K562 (cell line): ENCODE measurements around the gene MDK. TPM values are rescaled to one million over a fixed set of nuclear protein-coding genes. Genes with fewer than 3 reads are reported as not detected.

Experiments used
- ATAC-seq: fragments of 200-7000 bp; cut with Tn5 transposase; 3 replicates; pipeline ENCODE4 v1.9.1; 2020; ENCODE audit warnings: moderate library complexity
- BruUV-seq: library from RNA; stranded (reverse); fragments of 400-500 nt; replicated peaks from 2 replicates; lab custom pipeline; 2021; lab: Mats Ljungman, UMichigan
- CTCF ChIA-PET: fragments of 300-600 bp; formaldehyde crosslinking; extraction: SDS; loops from one replicate; lab custom pipeline; 2021; ENCODE audit warnings: low intra/inter-chr PET ratio; lab: Yijun Ruan, JAX
- POLR2A ChIA-PET: fragments of 300-600, 350-650 bp; sonication (Branson Sonifier 250); formaldehyde crosslinking; extraction: SDS; loops from one replicate; lab custom pipeline; 2021; ENCODE audit warnings: antibody characterized with exemption, inconsistent platforms; lab: Yijun Ruan, JAX
- DNase-seq, 4 experiments: peaks; one replicate each; pipeline versions ENCODE4 v3.0.0 to v3.0.0-alpha.2; 2011 to 2018; ENCODE audit warnings: low spot score in 3 of 4, mixed read lengths in 3 of 4; ENCODE audit errors: extremely low read depth in 1 of 4
- FAIRE-seq: peaks from 2 replicates; lab custom pipeline; 2011; peaks lifted over from hg19 to GRCh38; lab: Jason Lieb, UNC
- H2AFZ ChIP-seq: 2 replicates; pipeline ENCODE4 v1.6.0; 2011; ENCODE audit warnings: low read depth, low read length, control low read depth, inconsistent platforms
- H3K27ac ChIP-seq: fragments of 200-600 bp; 3 replicates; pipeline ENCODE4 v1.8.0; 2011; ENCODE audit warnings: low read depth, mild to moderate bottlenecking, control low read depth, inconsistent platforms, low read length, moderate library complexity, mixed read lengths; ENCODE audit errors: extremely low read depth
- H3K27me3 ChIP-seq, 2 experiments: fragments of 300-600 bp in 1 of 2; 2 replicates in 1 of 2; 3 replicates in 1 of 2; pipeline versions ENCODE4 v1.6.0 to v1.8.0; 2011; ENCODE audit warnings: inconsistent platforms in 2 of 2, low read length in 2 of 2, mild to moderate bottlenecking in 1 of 2, mixed read lengths in 1 of 2, moderate library complexity in 1 of 2; ENCODE audit not compliant: control insufficient read depth in 2 of 2, insufficient read depth in 2 of 2
- H3K36me3 ChIP-seq: fragments of 300-600 bp; 3 replicates; pipeline ENCODE4 v1.8.0; 2011; ENCODE audit warnings: mild to moderate bottlenecking, low read length, inconsistent platforms; ENCODE audit not compliant: control insufficient read depth, insufficient read depth
- H3K4me1 ChIP-seq, 2 experiments: fragments of 200-600 bp in 1 of 2; replicated peaks in 1 of 2; 2 replicates in 1 of 2; 3 replicates in 1 of 2; pipeline versions ENCODE4 v1.5.1 to v1.8.0; 2011; ENCODE audit warnings: inconsistent platforms in 2 of 2, low read length in 2 of 2, mild to moderate bottlenecking in 1 of 2, mixed read lengths in 1 of 2, moderate library complexity in 1 of 2; ENCODE audit not compliant: control insufficient read depth in 2 of 2, insufficient read depth in 2 of 2
- H3K4me2 ChIP-seq: 2 replicates; pipeline ENCODE4 v1.6.1; 2011; ENCODE audit warnings: low read length, control low read depth, inconsistent platforms, mixed read lengths; ENCODE audit not compliant: insufficient read depth
- H3K4me3 ChIP-seq: fragments of 200-600 bp; sonication (generic), shearing (Covaris generic); 2 replicates; pipeline ENCODE4 v1.5.1; 2016; ENCODE audit warnings: control low read depth, inconsistent platforms
- H3K79me2 ChIP-seq: fragments of 200-600 bp; 3 replicates; pipeline ENCODE4 v1.8.0; 2011; ENCODE audit warnings: low read length, inconsistent platforms; ENCODE audit not compliant: control insufficient read depth, insufficient read depth
- H3K9ac ChIP-seq, 2 experiments: 2 replicates each; pipeline versions ENCODE4 v1.6.0 to v1.6.1; 2011; ENCODE audit warnings: low read depth in 2 of 2, low read length in 2 of 2, control low read depth in 1 of 2, inconsistent platforms in 1 of 2, mild to moderate bottlenecking in 1 of 2, mixed read lengths in 1 of 2; ENCODE audit not compliant: insufficient read depth in 1 of 2
- H3K9me1 ChIP-seq: one replicate; pipeline ENCODE4 v1.6.0; 2011; ENCODE audit warnings: inconsistent platforms, mild to moderate bottlenecking, low read length, moderate library complexity; ENCODE audit not compliant: control insufficient read depth, insufficient read depth
- H3K9me3 ChIP-seq: replicated peaks from 2 replicates; pipeline ENCODE4 v1.5.1; 2011; ENCODE audit warnings: low read depth, low read length, inconsistent platforms; ENCODE audit not compliant: control insufficient read depth, insufficient read depth
- H4K20me1 ChIP-seq: replicated peaks from 2 replicates; pipeline ENCODE4 v1.6.1; 2011; ENCODE audit warnings: low read length, inconsistent platforms, mixed read lengths; ENCODE audit not compliant: control insufficient read depth, insufficient read depth
- CREB1 ChIP-seq, 2 experiments: sonication (generic) in 1 of 2; formaldehyde crosslinking in 1 of 2; IDR thresholded peaks; 2 replicates each; pipeline versions ENCODE4 v1.6.1 to v1.8.0; 2012 to 2022; ENCODE audit warnings: inconsistent platforms in 1 of 2, mild to moderate bottlenecking in 1 of 2, missing genetic modification reagents in 1 of 2, moderate library complexity in 1 of 2
- FIP1L1 ChIP-seq: fragments of 200-400 bp; formaldehyde crosslinking; IDR thresholded peaks from 2 replicates; pipeline ENCODE4 v1.6.1; 2018; ENCODE audit warnings: mild to moderate bottlenecking, low read depth, low read length; ENCODE audit not compliant: poor library complexity, severe bottlenecking
- FOSL1 ChIP-seq: fragments of 200-800 bp; sonication (Bioruptor generic); conservative IDR thresholded peaks from 2 replicates; pipeline ENCODE4 v1.6.1; 2016; ENCODE audit warnings: missing genetic modification characterization, missing compliant biosample characterization
- GABPA ChIP-seq: fragments of 200-800 bp; sonication (Bioruptor generic); conservative IDR thresholded peaks from 2 replicates; pipeline ENCODE4 v1.6.1; 2016; ENCODE audit warnings: low read depth, missing genetic modification characterization, missing compliant biosample characterization
- POLR2A ChIP-seq: fragments of 450-650 bp; conservative IDR thresholded peaks from 2 replicates; pipeline ENCODE4 v1.6.1; 2016
- SP1 ChIP-seq: sonication (generic); formaldehyde crosslinking; IDR thresholded peaks from 2 replicates; pipeline ENCODE4 v1.8.1; 2022; ENCODE audit warnings: mild to moderate bottlenecking, missing genetic modification reagents
- TFAP4 ChIP-seq: sonication (generic); formaldehyde crosslinking; IDR thresholded peaks from 2 replicates; pipeline ENCODE4 v1.8.0; 2022; ENCODE audit warnings: missing genetic modification reagents, mild to moderate bottlenecking, moderate library complexity, borderline replicate concordance
- ZKSCAN1 ChIP-seq: fragments of 150-350 bp; IDR thresholded peaks from 2 replicates; pipeline ENCODE4 v1.6.1; 2016; ENCODE audit warnings: low read depth, low read length
- WGBS: fragments of 100-300 bp; shearing (Covaris generic); methylation state at CpG from one replicate; pipeline ENCODE4 v1.1.6; 2016; ENCODE audit warnings: low coverage, mixed read lengths; ENCODE audit not compliant: insufficient coverage; ENCODE audit errors: missing lambda C conversion rate; 5-methylcytosine and 5-hydroxymethylcytosine counted together
- in situ Hi-C: fragments of 300-500 bp; cut with MboI; formaldehyde crosslinking; loops from 4 replicates; pipeline ENCODE4 v1.15.0; 2018; ENCODE audit warnings: inconsistent platforms, mixed read lengths
- intact Hi-C: fragments of 100-400 bp; cut with micrococcal nuclease; formaldehyde crosslinking; loops from 2 replicates; pipeline ENCODE4 v1.14.2; 2022
- polyA plus RNA-seq, 8 experiments: library from polyadenylated mRNA; depleted of rRNA in 4 of 8; stranded (reverse) in 5 of 8; unstranded in 3 of 8; fragments of >200 nt; fragmentation: Nextera tagmentation in 2 of 8; fragmentation: Illumina TruSeq in 1 of 8; extraction: Ambion mirVana in 2 of 8; extraction: Trizol in 1 of 8; gene quantifications; 2 replicates each; pipeline versions ENCODE4 v1.2.1 to v1.2.3, GENCODE V29; 2011 to 2014; ENCODE audit warnings: inconsistent platforms in 1 of 8, missing spikeins in 1 of 8
- total RNA-seq, 7 experiments: library from RNA; depleted of rRNA in 6 of 7; stranded (reverse); fragments of >200 nt in 6 of 7; fragmentation: Illumina TruSeq in 2 of 7; extraction: Trizol in 2 of 7; gene quantifications; 2 replicates each; pipeline versions ENCODE4 v1.2.1 to v1.2.3, GENCODE V29; 2011 to 2021; ENCODE audit warnings: low replicate concordance in 1 of 7
- TF ChIP-seq, protein P1 (sequence below): fragments of 200-800 bp; sonication (Bioruptor generic); IDR thresholded peaks from 2 replicates; pipeline ENCODE4 v1.6.1; 2017; ENCODE audit warnings: missing genetic modification characterization, missing compliant biosample characterization

Gene MDK
- total and polyA plus RNA-seq, 9 of the 15 experiments (the other 6 are each of a cell fraction or from before 2014, with no cell fraction given), result 20.7 to 700 (median 350) TPM

GRCh38 chr11:46378296-46378695, 3.2 kb upstream of the MDK start:
- no peak for TF ChIP-seq FOSL1 (tag)
- ChIA-PET POLR2A (interaction anchor here (0.7 to 2.3 kb wide), 4 partner anchors 13 to 26 kb away, joined by 3 to 10 read pairs (median 6); partner anchors contain the start of gene CHRM4), CTCF (no interaction called here)
- ATAC-seq (no peak), DNase-seq (no peak), FAIRE-seq (no peak)
- peaks cover 16% of the 10 kb centered on the region for H3K79me2 ChIP-seq
- H3K27ac ChIP-seq, result no peak overlapping the region
- intact Hi-C loops (no loop called here), in situ Hi-C loops (no loop called here)
- no peaks in the 10 kb centered on the region for H3K9me3 ChIP-seq
- no TSS peak for BruUV-seq
- no peaks in the 10 kb centered on the region for H3K27me3 ChIP-seq
- no peak overlapping the region for H2AFZ ChIP-seq
- H3K9me1 ChIP-seq, result peaks cover 7% of the 10 kb centered on the region
- peaks cover 62% of the 10 kb centered on the region; the same call in 2 of the 3 replicates for H3K36me3 ChIP-seq
- H3K4me3 ChIP-seq, result no peak overlapping the region
- 95% methylated on average over 10 of the region's 10 CpGs for WGBS
- no peak overlapping the region for H3K4me2 ChIP-seq
- H3K9ac ChIP-seq, result peak overlapping the region in 1 of 2 experiments; percentile 22; a peak in 1 of 4 replicates
- H3K4me1 ChIP-seq, result peaks cover 24 to 57% of the 10 kb centered on the region in 2 experiments
- no peaks in the 10 kb centered on the region; the same call in 1 of the 2 replicates for H4K20me1 ChIP-seq

DNA sequence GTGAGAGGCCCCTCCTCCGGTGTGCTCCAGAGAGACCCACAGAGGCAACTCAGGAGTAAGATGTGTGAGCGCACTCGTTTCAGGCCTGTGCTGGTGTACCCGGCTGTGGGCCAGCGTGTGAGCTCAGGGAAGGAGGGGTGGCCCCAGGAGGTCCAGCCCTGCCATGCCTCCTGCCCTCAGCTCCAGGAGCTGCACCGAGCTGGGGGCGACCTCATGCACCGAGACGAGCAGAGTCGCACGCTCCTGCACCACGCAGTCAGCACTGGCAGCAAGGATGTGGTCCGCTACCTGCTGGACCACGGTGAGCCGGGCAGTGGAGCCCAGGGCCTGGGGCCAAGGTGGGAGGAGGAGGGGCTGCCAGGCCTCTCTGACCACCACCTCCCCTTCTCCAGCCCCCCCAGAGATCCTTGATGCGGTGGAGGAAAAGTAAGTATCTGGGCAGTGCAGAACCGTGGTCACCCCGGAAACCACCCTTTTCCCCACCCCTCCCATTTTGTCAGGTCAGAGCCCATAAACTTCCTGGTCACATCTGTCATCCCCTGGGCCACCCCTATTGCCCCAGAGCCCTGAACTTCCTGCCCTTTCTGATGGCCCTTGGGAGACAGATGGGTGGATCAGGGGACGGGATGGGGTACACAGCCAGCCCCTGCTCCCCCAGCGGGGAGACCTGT, 2.5 kb upstream of the MDK start:
- no TSS peak for BruUV-seq
- intact Hi-C loops, result no loop called here
- POLR2A ChIA-PET, result interaction anchor here (0.7 to 2.3 kb wide), 3 partner anchors 13 to 27 kb away, joined by 4 to 10 read pairs (median 7); partner anchors contain the start of gene CHRM4
- 0 out of 2 replicates have a peak, but pooled peaks have one; percentile 15 for TF ChIP-seq GABPA
- TF ChIP-seq POLR2A, result 0 out of 2 replicates have a peak, but pooled peaks have one; percentile 26
- no peak for TF ChIP-seq CREB1 (IDR thresholded peaks at IDR 0.05)
- no peak for TF ChIP-seq CREB1 (CRISPR knock-in tag; IDR thresholded peaks at IDR 0.05)
- 0 out of 2 replicates have a peak, but pooled peaks have one; percentile 20 for TF ChIP-seq TFAP4 (CRISPR knock-in tag)
- TF ChIP-seq FIP1L1, result peak; percentile 1
- 0 out of 2 replicates have a peak, but pooled peaks have one; percentile 23 for TF ChIP-seq SP1
- TF ChIP-seq ZKSCAN1, result no peak
- TF ChIP-seq, protein P1, sequence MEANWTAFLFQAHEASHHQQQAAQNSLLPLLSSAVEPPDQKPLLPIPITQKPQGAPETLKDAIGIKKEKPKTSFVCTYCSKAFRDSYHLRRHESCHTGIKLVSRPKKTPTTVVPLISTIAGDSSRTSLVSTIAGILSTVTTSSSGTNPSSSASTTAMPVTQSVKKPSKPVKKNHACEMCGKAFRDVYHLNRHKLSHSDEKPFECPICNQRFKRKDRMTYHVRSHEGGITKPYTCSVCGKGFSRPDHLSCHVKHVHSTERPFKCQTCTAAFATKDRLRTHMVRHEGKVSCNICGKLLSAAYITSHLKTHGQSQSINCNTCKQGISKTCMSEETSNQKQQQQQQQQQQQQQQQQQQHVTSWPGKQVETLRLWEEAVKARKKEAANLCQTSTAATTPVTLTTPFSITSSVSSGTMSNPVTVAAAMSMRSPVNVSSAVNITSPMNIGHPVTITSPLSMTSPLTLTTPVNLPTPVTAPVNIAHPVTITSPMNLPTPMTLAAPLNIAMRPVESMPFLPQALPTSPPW (CRISPR knock-in tag), result peak; percentile 41; the same call in 1 of the 2 replicates

More for the DNA sequence above, 2.5 kb upstream of the MDK start:
- Histone ChIP-seq H3K27ac (peak overlapping the region; percentile 96; the same call in 1 of the 3 replicates), H4K20me1 (no peaks in the 10 kb centered on the region; the same call in 1 of the 2 replicates), H3K36me3 (peaks cover 64% of the 10 kb centered on the region; the same call in 2 of the 3 replicates), H3K9me1 (peaks cover 7% of the 10 kb centered on the region), H3K4me2 (peak overlapping the region; percentile 33; the same call in 1 of the 2 replicates), H3K4me1 (peaks cover 25 to 57% of the 10 kb centered on the region in 2 experiments), H3K79me2 (peaks cover 16% of the 10 kb centered on the region), H3K9me3 (no peaks in the 10 kb centered on the region), H2AFZ (no peak overlapping the region), H3K4me3 (no peak overlapping the region), H3K27me3 (no peaks in the 10 kb centered on the region), H3K9ac (peak overlapping the region; percentile 26 to 88; a peak in 3 of 4 replicates)
- in situ Hi-C loops, result no loop called here
- WGBS, result 90% methylated on average over 14 of the region's 20 CpGs
- peak in 2 of 4 experiments; percentile 30 to 40 for DNase-seq
- FAIRE-seq, result peak; percentile 58
- ATAC-seq, result no peak
- CTCF ChIA-PET, result no interaction called here
